Gastroesophageal sphincter (tissue), 3 donors: ENCODE measurements around the gene ZBTB4.

Experiments used
- CTCF ChIP-seq, 4 experiments: fragments of 200-600 bp in 2 of 4; fragments of 450-650 bp in 2 of 4; sonication (generic) in 1 of 4; IDR thresholded peaks; one replicate each; pipeline ENCODE4 v1.5.1; 2017 to 2019; ENCODE audit warnings: antibody characterized with exemption in 4 of 4, mild to moderate bottlenecking in 2 of 4, moderate library complexity in 2 of 4
- POLR2A ChIP-seq, 2 donors: fragments of 450-650 bp; IDR thresholded peaks; one replicate each; pipeline ENCODE4 v1.6.1; 2017; ENCODE audit warnings: antibody characterized with exemption in 2 of 2, mild to moderate bottlenecking in 2 of 2, moderate library complexity in 1 of 2
- POLR2AphosphoS5 ChIP-seq: sonication (generic); formaldehyde crosslinking; IDR thresholded peaks from one replicate; pipeline ENCODE4 v1.6.1; 2017; ENCODE audit warnings: antibody characterized with exemption

- TF ChIP-seq POLR2AphosphoS5 (no peak), POLR2A (IDR thresholded peaks at IDR 0.05) (no peak), CTCF (IDR thresholded peaks at IDR 0.05) (no peak)
These were observed 10.5 kb downstream of the ZBTB4 start for GRCh38 chr17:7468804-7469389.
